ENCODE measurements around the gene MBD3L5. TPM values are rescaled to one million over a fixed set of nuclear protein-coding genes. Genes with fewer than 3 reads are reported as not detected.
"Not testable (repeated sequence)": the region's sequence is repeated elsewhere in the genome, so short reads cannot be mapped to it uniquely, and the experiment has no call there.

MBD3L5 gene
- total RNA-seq, 2 experiments from 2014 or later: not detected

GRCh38 chr19:7063339-7063738, 33.0 kb downstream of the MBD3L5 start:
- no peak for TF ChIP-seq CTCF (IDR thresholded peaks at IDR 0.05)
- ATAC-seq (peak; percentile 52), DNase-seq (peak; percentile 25)
- CTCF ChIA-PET: interaction anchor here (0.8 kb wide), 1 partner anchor 275 kb away, joined by 3 read pairs; no protein-coding TSS in a partner anchor
- no peak overlapping the region for H3K4me3 Mint-ChIP-seq
- intact Hi-C loops (cut with micrococcal nuclease): no loop called here
- no peak overlapping the region for H3K27ac Mint-ChIP-seq
- no peaks in the 10 kb centered on the region for H3K9me3 Mint-ChIP-seq
- H3K27me3 Mint-ChIP-seq: no peaks in the 10 kb centered on the region
- no peaks in the 10 kb centered on the region for H3K36me3 Mint-ChIP-seq (ENCODE audit: low read depth)
- POLR2A ChIA-PET: no interaction called here
- no peaks in the 10 kb centered on the region for H3K4me1 Mint-ChIP-seq (ENCODE audit: low read depth)

GRCh38 chr19:7063764-7064418, 33.5 kb downstream of the MBD3L5 start:
- peak; percentile 32 for DNase-seq
- ATAC-seq: peak; percentile 44
- TF ChIP-seq CTCF (IDR thresholded peaks at IDR 0.05): no peak
- Mint-ChIP-seq H3K4me1 (ENCODE audit: low read depth) (peaks cover under 1% of the 10 kb centered on the region), H3K9me3 (no peaks in the 10 kb centered on the region), H3K27ac (no peak overlapping the region), H3K36me3 (ENCODE audit: low read depth) (no peaks in the 10 kb centered on the region), H3K4me3 (no peak overlapping the region), H3K27me3 (no peaks in the 10 kb centered on the region)
- intact Hi-C loops (cut with micrococcal nuclease): no loop called here
- POLR2A ChIA-PET: interaction anchor here (0.6 kb wide), 1 partner anchor 408 kb away, joined by 3 read pairs; no protein-coding TSS in a partner anchor
- CTCF ChIA-PET: interaction anchor here (0.8 kb wide), 1 partner anchor 275 kb away, joined by 3 read pairs; no protein-coding TSS in a partner anchor

- POLR2A ChIA-PET; H3K27me3 Mint-ChIP-seq; H3K4me3 Mint-ChIP-seq; ATAC-seq; H3K27ac Mint-ChIP-seq; H3K9me3 Mint-ChIP-seq; intact Hi-C loops (cut with micrococcal nuclease); CTCF ChIA-PET: not testable (repeated sequence)
- peaks cover 15% of the 10 kb centered on the region for H3K36me3 Mint-ChIP-seq (ENCODE audit: low read depth)
- H3K4me1 Mint-ChIP-seq (ENCODE audit: low read depth): peaks cover 11% of the 10 kb centered on the region
- peak; percentile 40 for DNase-seq
These were observed 36.7 kb downstream of the MBD3L5 start for GRCh38 chr19:7067122-7067521.

DNA sequence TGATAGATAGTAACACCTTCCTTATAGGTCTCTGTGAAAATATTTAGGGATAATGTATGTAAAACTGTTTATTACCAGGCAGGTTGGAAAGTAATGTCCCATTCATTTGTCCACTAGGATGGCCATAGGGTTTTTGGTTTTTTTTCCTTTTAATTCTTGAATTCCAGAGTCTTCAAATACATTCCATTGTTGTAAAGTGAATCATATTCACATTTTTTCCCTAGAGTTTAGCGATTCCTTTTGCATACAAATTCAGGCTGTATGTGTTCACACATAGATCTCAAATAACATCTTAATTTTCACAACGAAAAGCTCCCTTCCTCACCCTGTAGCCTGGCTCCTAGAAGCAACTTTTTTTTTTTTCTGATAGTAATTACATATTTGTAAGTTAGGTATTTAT, 37.3 kb downstream of the MBD3L5 start:
- POLR2A ChIA-PET: interaction anchor here (0.5 to 3.7 kb wide), 2 partner anchors 14 to 585 kb away, joined by 5 to 14 read pairs; no protein-coding TSS in a partner anchor
- Mint-ChIP-seq H3K9me3 (no peaks in the 10 kb centered on the region), H3K4me1 (ENCODE audit: low read depth) (peaks cover 16% of the 10 kb centered on the region), H3K4me3 (no peak overlapping the region), H3K27me3 (no peaks in the 10 kb centered on the region), H3K27ac (no peak overlapping the region), H3K36me3 (ENCODE audit: low read depth) (peaks cover 20% of the 10 kb centered on the region)
- CTCF ChIA-PET: interaction anchor here (0.7 to 1.4 kb wide), 2 partner anchors 32 to 99 kb away, joined by 4 to 5 read pairs; no protein-coding TSS in a partner anchor
- no peak for TF ChIP-seq CTCF (IDR thresholded peaks at IDR 0.05)
- DNase-seq: no peak
- ATAC-seq: no peak
- intact Hi-C loops (cut with micrococcal nuclease): no loop called here

- ChIA-PET POLR2A (interaction anchor here (1.0 to 3.7 kb wide), 5 partner anchors 13 to 427 kb away, joined by 3 to 14 read pairs (median 3); no protein-coding TSS in a partner anchor), CTCF (interaction anchor here (0.7 to 1.6 kb wide), 3 partner anchors 23 to 34 kb away, joined by 3 to 4 read pairs (median 4); no protein-coding TSS in a partner anchor)
- DNase-seq (no peak), ATAC-seq (no peak)
- peaks cover 16% of the 10 kb centered on the region for H3K4me1 Mint-ChIP-seq (ENCODE audit: low read depth)
- no peak for TF ChIP-seq CTCF (IDR thresholded peaks at IDR 0.05)
- H3K9me3 Mint-ChIP-seq: no peaks in the 10 kb centered on the region
- H3K36me3 Mint-ChIP-seq (ENCODE audit: low read depth): peaks cover 25% of the 10 kb centered on the region
- intact Hi-C loops (cut with micrococcal nuclease): no loop called here
- H3K27ac Mint-ChIP-seq: peak overlapping the region; percentile 77
- peak overlapping the region; percentile 89 for H3K4me3 Mint-ChIP-seq
- no peaks in the 10 kb centered on the region for H3K27me3 Mint-ChIP-seq
These were observed 38.2 kb downstream of the MBD3L5 start for GRCh38 chr19:7068599-7068998.
